Stimulated activated CD4-positive, alpha-beta T cell treated with anti-CD3 and anti-CD28 coated beads, TNF-alpha, amount 100 ng/mL, for 48 hours (primary cell): ENCODE measurements around the gene SEC22C.
"Not testable (repeated sequence)": the region's sequence is repeated elsewhere in the genome, so short reads cannot be mapped to it uniquely, and the experiment has no call there.

Source experiments
- DNase-seq, 3 donors: peaks; one replicate each; pipeline ENCODE4 v3.0.0-alpha.2; 2020; ENCODE audit warnings: low read depth in 3 of 3

Gene SEC22C

DNA sequence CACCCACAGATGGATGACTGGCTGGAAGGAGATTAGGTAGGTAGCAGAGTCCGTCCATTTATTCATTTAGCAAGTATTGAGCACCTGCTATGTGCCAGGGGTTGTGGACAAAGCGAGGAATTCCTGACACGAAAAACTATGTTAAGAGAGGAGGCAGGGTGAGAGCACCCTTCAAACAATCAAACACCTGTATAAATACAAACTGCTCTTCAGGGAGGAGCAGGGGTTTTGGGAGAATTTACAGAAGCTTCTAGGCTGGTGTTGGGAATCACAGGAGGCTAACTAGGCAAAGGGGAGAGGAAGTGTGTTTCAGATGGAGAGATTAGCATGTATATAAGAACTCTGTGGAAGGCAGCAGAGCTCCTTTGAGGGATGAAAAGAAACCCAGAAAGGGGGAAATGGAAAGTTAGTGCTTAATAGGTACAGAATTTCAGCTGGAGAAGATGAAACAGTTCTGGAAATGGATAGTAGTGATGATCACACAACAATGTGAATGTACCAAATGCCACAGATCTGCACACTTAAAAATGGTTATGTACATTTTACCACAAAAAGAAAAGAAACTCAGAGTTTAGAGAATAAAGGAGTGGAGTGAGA, 805 bp upstream of the SEC22C start:
- DNase-seq = no peak

DNA sequence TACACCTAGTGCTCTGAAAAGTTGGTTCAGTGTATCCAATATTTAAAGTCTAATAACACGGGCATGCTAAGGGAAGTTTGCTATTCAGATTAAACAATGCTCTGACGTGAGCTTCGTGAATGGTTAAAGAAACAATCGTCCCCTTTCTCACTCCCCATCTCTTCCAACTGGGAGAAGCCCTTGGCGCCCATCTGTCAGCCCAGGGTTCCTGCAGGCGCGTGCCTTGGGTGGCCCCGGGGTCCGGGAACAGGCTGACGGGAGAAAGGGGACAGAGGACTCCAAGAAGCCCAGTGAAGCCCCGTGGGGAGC, 413 bp downstream of the SEC22C start:
- DNase-seq = no peak

DNA sequence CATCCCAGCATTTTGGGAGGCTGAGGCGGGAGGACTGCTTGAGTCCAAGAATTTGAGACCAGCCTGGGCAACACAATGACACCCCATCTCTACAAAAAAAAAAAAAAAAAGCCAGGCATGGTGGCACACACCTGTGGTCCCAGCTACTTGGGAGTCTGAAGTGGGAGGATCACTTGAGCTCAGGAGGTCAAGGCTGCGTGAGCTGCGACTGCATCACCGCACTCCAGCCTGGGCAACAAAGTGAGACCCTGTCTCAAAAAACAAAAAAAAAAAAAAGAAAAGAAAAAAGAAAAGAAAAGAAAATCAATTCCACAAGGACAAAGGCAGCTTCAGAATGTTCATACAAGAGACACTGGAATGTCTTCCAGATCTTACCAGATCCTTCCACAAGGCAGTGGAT, 2.4 kb downstream of the SEC22C start:
- DNase-seq = not testable (repeated sequence)

DNA sequence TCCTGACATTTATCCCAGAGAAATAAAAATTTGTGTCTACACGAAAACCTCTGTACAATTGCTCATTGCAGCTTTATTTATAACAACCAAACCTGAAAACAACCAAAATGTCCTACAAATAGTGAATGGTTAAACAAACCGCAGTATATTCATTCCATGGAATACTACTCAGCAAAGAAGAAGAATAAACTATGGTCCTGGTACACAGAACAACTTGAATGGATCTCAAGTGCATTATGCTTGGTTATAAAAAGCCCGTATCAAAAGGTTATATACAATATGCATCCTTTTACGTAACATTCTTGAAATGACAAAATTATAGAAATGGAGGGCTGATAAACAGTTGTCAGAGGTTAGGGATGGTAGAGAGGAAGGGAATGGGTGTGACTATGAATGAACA, 3.7 kb downstream of the SEC22C start:
- no peak for DNase-seq

DNA sequence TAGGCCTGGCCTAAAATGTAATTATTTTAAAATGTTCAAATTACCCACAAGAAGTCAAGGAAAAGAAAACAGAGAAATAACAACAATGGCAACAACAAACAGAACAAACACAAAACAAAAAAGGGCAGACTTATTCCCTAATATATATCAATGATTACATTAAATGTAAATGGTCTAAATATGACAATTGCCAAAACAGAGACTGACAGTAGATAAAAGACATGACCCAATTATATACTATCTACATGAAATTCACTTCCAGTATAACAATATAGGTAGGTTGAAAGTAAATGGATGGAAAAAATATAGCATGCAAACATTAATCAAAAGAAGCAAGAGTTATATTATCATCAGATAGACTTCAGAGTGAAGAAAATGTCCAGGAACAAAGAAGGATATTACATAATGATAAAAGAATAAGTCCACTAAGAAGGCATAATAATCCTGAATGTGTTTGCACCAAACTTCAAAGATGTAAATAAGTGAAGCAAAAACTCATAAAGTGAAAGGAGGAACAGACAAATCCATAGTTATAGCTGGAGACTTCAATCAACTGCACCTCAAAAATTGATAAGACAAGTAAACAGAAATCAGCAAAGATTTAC, 6.5 kb downstream of the SEC22C start:
- DNase-seq = no peak

DNA sequence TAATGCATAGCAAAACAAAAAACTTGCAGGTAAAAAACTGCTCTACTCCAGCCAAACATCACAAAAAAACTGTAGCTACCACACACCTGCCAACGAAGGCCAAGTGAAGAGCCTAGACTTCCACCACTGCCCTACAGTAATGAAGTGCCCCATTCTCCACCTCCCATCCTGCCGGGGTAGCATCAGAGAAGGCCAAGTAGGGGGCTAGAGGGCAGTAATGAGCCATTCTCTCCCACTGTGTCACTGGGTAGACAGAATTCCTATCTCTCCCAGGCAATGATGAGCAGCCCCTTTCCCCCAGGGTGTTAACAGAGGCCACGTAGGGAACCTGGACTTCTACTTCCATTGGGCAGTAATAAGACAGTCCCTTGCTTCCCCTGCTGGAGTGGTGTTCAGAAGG, 9.5 kb downstream of the SEC22C start:
- no peak for DNase-seq

- no peak for DNase-seq
Observed at GRCh38 chr3:42569593-42570142, 12.1 kb downstream of the SEC22C start.

- no peak for DNase-seq
Observed at GRCh38 chr3:42562047-42562907, 19.5 kb downstream of the SEC22C start.

GRCh38 chr3:42557854-42558253, 23.9 kb downstream of the SEC22C start:
- no peak for DNase-seq

DNA sequence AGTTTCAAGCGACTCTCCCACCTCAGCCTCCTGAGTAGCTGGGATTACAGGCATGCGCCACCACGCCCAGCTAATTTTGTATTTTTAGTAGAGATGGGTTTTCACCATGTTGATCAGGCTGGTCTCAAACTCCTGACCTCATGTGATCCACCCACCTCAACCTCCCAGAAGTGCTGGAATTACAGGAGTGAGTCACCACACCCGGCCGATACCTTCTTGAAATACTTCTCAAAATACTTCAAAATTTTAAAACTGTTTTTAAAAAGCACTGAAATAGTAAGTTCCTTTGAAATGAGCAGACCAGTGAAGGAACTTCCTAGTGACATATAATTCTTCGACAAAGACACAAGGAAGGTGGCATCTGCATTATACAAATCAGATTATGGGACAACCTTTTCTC, 24.9 kb downstream of the SEC22C start:
- not testable (repeated sequence) for DNase-seq

- no peak for DNase-seq
Observed at GRCh38 chr3:42556089-42556632, 25.6 kb downstream of the SEC22C start.

- DNase-seq = no peak
Observed at GRCh38 chr3:42552830-42553229, 28.9 kb downstream of the SEC22C start.

- no peak for DNase-seq
Observed at GRCh38 chr3:42550250-42550649, 31.5 kb downstream of the SEC22C start.

GRCh38 chr3:42549131-42549530, 32.6 kb downstream of the SEC22C start:
- DNase-seq = no peak

GRCh38 chr3:42547401-42547945, 34.3 kb downstream of the SEC22C start:
- peak; percentile 15 to 47 (median 36) for DNase-seq

DNA sequence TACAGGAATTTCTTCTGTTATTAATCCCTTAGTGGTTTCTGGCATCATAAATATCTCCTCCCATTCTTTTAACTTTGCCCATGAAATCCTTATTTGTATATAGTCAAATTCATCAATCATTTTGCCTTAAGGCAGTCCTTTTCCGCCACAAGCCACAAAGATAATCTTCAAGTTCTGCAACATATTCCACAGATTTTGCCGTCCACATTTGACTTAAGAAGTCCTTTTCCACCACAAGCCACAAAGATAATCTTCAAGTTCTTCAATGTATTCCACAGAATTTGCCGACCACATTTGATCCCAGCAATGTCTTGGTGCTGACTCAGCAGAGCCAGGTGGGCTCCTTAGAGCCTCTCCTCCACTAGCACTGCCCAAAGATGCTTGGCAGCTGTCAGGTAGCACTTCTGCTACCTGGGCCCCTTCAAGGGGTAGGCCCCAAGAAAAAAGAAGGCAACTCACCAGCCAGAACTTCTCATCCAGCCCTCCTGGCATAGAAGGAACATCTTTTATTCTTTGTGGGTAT, 35.0 kb downstream of the SEC22C start:
- no peak for DNase-seq

- no peak for DNase-seq
Observed at GRCh38 chr3:42545284-42545900, 36.4 kb downstream of the SEC22C start.

GRCh38 chr3:42544492-42545283, 37.1 kb downstream of the SEC22C start:
- no peak for DNase-seq

- no peak for DNase-seq
Observed at GRCh38 chr3:42541079-42541478, 40.7 kb downstream of the SEC22C start.

- DNase-seq = peak; percentile 30 to 64 (median 54)
Observed at GRCh38 chr3:42539871-42540714, 41.7 kb downstream of the SEC22C start.
